Measurements from ENCODE around the gene PPM1K.
A peak's percentile ranks its signal among the peaks of the same experiment; 100 is the strongest.
"Not testable (repeated sequence)": the region's sequence is repeated elsewhere in the genome, so short reads cannot be mapped to it uniquely, and the experiment has no call there.

The PPM1K gene

DNA sequence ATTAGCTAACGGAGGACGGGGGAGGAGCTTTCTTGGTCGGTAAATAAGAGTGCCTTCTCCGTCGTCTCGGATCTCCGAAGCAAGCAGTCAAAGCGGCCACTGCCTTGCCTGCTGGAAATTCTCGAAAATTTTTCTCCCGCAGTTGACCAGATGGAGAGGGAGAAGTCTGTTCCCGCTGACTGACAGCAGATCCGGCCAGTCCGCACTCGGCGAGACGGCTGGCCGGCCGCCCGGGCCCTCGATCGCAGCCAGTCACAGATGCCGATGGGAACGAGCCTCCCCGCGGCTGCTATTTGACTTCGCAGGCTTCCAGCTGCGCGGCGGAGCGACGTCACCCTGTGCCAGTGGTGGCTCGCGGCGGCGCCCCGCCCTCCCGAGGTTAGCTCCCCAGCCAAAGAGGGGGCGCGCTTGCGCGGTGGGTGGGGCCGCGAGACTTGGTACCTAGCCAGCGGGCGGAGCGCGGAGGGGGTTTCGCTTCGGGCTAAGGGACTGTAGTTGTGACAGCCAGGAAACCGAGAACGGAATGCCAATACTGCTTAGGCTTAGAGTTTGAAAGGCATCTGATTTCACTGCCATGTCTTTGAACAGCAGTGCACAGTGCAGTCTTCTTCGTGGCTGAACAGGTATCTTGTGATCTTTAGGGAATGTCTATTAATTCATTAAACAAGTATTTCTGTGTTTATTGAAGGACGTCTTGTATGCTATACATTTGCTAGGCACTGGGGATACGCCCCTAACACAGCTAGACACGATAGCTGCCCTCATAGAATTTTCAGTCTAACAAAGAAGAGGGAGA is at the start of gene PPM1K:
PPM1K (minus strand) TSS at position 123 of the 796 bp plus-strand sequence. CDS start 5,978 bp downstream, outside the sequence.
- DNase-seq (ENCODE audit: low spot score) = peak; percentile 98

GRCh38 chr4:88333741-88334405 is 49.5 kb upstream of the PPM1K start:
- DNase-seq (ENCODE audit: low spot score) = no peak

DNA sequence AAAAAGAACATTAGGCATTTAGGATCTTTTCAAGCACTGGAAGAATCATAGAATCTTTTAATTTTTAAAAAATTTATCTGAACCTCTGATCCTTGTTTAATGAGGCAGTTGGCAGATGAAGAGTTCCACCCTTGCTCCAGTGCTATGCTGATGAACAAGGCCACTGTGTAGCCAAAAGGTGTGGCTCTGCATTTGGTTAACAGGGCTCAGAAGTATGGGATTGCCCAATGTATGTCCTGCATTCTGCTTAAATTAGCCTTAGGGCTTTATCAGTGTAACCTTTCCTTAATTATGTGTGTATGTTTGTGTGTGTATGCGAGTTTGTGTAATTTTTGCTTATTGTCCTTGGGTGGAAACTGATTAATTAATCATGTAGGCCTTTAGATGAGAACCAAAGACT is 43.3 kb upstream of the PPM1K start:
- DNase-seq (ENCODE audit: low spot score) = no peak

GRCh38 chr4:88320780-88321373 is 36.5 kb upstream of the PPM1K start:
- peak; percentile 30 for DNase-seq (ENCODE audit: low spot score)

- no peak for DNase-seq (ENCODE audit: low spot score)
Observed at GRCh38 chr4:88320224-88320779, 35.9 kb upstream of the PPM1K start.

GRCh38 chr4:88318751-88319350 is 34.5 kb upstream of the PPM1K start:
- DNase-seq (ENCODE audit: low spot score) = no peak

- DNase-seq (ENCODE audit: low spot score) = no peak
Observed at GRCh38 chr4:88315460-88316017, 31.2 kb upstream of the PPM1K start.

DNA sequence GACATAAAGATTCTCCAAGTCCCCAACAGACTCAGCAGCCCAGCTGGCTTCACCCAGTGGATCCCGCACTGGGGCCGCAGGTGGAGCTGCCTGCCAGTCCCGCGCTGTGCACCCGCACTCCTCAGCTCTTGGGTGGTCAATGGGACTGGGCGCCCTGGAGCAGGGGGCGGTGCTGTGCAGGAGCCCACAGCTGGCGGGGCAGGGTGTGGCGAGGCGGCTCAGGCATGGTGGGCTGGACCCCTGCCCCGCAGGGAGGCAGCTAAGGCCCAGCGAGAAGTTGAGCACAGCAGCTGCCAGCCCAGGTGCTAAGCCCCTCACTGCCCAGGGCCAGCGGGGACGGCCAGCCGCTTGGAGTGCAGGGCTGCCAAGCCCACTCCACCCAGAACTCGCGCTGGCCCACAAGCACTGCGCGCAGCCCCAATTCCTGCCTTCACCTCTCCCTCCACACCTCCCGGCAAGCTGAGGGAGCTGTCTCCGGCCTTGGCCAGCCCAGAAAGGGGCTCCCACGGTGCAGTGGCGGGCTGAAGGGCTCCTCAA is 28.8 kb upstream of the PPM1K start:
- DNase-seq (ENCODE audit: low spot score) = not testable (repeated sequence)

DNA sequence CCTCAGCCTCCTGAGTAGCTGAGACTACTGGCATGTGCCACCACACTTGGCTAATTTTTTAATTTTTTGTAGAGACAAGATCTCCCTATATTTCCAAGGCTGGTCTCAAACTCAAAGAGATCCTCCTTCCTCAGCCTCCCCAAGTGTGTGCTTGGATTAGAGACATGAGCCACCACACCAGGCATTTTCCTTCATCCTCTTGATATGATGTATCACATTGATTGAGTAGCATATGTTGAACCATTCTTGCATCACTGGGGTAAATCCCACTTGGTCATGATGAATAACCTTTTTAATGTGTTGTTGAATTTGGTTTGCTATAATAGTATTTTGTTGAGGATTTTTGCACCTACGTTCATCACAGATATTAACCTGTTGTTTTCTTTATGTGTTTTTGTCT is 24.2 kb upstream of the PPM1K start:
- DNase-seq (ENCODE audit: low spot score) = no peak

DNA sequence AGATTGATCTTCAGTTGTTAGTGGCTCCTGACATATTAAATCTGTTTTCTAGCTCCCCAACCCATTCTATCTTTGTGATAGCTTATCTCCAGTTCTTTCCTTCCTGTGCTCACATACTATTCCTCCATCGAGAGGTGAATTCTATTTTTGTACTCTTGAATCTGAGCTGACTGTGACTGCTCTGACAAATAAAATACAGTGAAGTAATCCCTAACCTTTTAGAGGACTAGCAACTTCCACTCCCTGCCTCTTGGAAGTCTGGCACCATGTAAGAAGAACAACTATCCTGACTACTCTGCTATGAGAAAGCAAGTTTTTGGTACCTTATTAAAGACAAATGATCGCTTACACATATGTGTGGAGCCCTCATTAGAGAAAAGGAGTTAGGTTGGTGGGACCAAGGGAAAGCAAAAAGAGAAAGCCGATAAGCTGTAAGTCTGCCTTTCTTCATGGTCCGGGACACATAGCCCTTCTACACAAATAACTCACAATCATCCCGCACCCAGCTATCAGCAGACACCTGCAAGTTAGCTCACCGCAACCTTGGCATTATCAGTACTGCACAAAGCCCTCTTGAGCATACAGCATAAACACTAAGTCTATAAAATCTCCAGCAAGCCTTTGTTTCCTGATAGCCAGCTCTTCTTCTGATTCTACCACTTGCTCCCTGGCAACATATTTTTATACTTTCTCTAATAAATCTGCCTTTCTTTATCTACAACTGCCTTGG is 13.5 kb upstream of the PPM1K start:
- DNase-seq (ENCODE audit: low spot score) = no peak

- DNase-seq (ENCODE audit: low spot score) = no peak
Observed at GRCh38 chr4:88297212-88297516, 12.8 kb upstream of the PPM1K start.

DNA sequence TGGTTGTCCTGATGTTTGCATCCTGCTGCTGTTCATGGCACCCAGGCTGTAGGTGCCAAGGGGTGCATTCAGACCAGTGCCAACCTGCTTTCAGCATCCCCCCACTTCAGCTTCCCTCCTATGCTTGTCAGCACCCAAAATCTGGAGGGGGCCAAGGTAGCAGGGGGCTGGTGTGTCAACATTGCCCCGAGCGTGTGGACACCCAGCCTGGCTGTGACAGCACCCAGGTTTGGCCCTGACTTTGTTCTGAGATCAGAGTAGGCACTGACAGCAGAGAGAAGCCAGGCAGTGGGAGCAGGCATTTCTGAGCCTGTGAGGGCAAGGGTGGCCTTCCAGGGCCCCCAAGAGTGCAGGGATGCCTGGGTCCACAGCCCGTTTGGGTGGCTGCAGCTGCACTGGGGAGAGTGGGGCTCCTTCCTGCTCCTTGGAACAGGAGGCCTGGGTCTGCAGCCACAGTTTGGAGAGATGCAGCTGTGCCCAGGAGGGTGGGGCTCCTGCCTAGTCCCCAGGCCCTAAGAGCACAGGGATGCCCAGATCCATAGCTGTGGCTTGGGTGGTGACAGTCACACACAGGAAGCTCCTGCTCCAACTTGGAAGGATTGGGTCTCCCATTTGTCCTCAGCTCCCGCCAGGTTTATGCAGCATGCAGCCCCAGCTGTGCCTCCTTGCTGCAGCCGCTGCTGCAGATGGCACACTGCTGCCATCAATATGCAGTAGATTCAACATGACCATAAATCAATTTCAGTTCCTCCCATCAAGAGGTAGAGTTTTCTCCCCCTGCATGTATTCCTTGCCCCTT is 12.3 kb upstream of the PPM1K start:
- no peak for DNase-seq (ENCODE audit: low spot score)

GRCh38 chr4:88295656-88296055 is 11.3 kb upstream of the PPM1K start:
- DNase-seq (ENCODE audit: low spot score) = no peak

GRCh38 chr4:88291003-88291402 is 6.6 kb upstream of the PPM1K start:
- no peak for DNase-seq (ENCODE audit: low spot score)

GRCh38 chr4:88286897-88287296 is 2.5 kb upstream of the PPM1K start:
- no peak for DNase-seq (ENCODE audit: low spot score)

GRCh38 chr4:88285235-88285653 is 883 bp upstream of the PPM1K start:
- DNase-seq (ENCODE audit: low spot score) = no peak

DNA sequence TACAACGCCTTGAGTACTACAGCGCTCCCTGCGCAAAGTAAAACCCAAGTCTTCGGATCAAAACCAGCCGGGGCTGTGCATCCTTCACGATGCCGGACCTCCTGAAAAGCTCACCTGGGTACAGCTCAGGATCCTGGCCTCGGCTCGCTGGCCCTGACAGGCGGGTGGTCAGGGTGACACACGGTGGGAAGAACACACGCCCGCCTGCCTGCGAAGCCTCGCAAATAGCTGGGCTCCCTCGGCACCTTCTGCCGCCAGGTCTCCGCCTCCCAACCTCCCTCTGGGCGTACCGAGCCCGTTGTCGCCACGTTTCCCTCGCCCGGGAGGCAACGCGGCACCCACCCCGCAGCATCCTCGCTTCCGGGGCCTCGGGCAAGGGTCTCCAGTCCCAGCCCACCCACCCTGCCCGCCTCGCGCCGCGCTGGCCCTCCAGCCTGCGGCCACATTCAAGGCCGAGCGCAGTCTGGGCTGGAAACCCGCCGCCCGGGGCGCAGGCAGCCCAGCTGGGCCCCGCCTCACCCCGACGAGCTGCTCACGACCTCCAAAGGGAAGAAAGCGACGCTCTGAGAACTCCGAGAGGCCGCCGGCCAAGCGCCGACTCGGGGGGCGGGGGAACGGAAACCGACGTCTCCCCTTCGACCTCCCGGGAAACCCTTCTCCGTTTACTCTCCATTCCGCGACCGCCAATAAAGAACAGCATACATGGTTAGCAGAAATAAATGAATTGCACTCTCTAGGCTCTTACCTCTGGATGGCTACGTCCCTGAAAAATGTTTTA is 511 bp downstream of the PPM1K start:
- DNase-seq (ENCODE audit: low spot score) = peak; percentile 43

DNA sequence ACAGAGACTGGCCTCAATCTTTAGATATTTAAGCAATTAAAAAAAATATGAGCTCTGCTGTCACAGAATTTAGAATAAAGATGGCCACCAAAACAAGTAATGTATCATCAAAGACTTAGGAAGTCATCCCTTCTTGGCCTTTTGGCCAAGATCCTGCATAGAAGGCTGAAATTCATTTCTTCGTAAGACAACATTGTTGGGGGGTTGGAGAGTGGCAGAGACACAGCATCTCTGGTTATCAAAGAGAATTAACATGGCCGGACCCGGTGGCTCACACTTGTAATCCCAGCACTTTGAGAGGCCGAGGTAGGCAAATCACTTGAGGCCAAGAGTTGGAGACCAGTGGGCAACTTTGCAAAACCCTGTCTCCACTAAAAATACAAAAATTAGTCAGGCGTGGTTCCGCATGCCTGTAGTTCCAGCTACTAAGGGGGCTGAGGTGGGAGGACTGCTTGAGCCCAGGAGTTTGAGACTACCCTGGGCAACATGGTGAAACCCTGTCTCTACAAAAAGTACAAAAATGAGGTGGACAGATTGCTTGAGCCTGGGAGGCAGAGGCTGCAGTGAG is 4.0 kb downstream of the PPM1K start:
- DNase-seq (ENCODE audit: low spot score) = no peak

- no peak for DNase-seq (ENCODE audit: low spot score)
Observed at GRCh38 chr4:88277711-88278225, 6.6 kb downstream of the PPM1K start.
